Endometrial microvascular endothelial cells (primary cell): Measurements from ENCODE around the gene HTATSF1. TPM values are rescaled to one million over a fixed set of nuclear protein-coding genes. Genes with fewer than 3 reads are reported as not detected.

Experiments used
- in situ Hi-C: cut with HindIII; loops from 2 replicates; pipeline ENCODE4 v1.10.0; 2017; ENCODE audit warnings: low sequenced_read_pairs, low pct_unique_long_range_greater_than_20kb; ENCODE audit errors: inconsistent ontology term
- total RNA-seq: library from RNA; depleted of rRNA; stranded (reverse); fragments of >200 nt; gene quantifications from one replicate; pipeline ENCODE4 v1.2.3, GENCODE V29; 2015; ENCODE audit errors: inconsistent ontology term

Gene HTATSF1
- total RNA-seq, 1 donor from 2014 or later = 39.7 TPM

GRCh38 chrX:136555694-136556093, 58.3 kb downstream of the HTATSF1 start:
- in situ Hi-C loops = no loop called here

Other genes with a start within 250 kb of the HTATSF1 start
- gene MAP7D3, start 246.2 kb upstream of the HTATSF1 start, total RNA-seq = 25.2 TPM
- 0.56 TPM for gene ADGRG4, start 196.6 kb upstream of the HTATSF1 start, total RNA-seq
- gene BRS3, start 9.6 kb upstream of the HTATSF1 start, total RNA-seq = not detected
- not detected for gene VGLL1, start 34.6 kb downstream of the HTATSF1 start, total RNA-seq
- not detected for gene CD40LG, start 150.6 kb downstream of the HTATSF1 start, total RNA-seq